Measurements from ENCODE around the gene EPB41L3. TPM values are rescaled to one million over a fixed set of nuclear protein-coding genes. Genes with fewer than 3 reads are reported as not detected.
"Not testable (repeated sequence)": the region's sequence is repeated elsewhere in the genome, so short reads cannot be mapped to it uniquely, and the experiment has no call there.

Gene EPB41L3
- total and polyA plus RNA-seq, 3 donors from 2014 or later: 152 to 403 (median 274) TPM

GRCh38 chr18:5500158-5500939, 43.4 kb downstream of the EPB41L3 start:
- WGBS, 2 donors: 69 to 71% methylated on average over 7 of the region's 7 CpGs
- Histone ChIP-seq H3K9me3 (no peaks in the 10 kb centered on the region), H3K4me1 (peaks cover 4% of the 10 kb centered on the region), H3K36me3 (ENCODE audit: low read depth, missing control alignments) (no peaks in the 10 kb centered on the region), H3K4me3 (no peak overlapping the region), H3K27ac (no peak overlapping the region), H3K27me3 (no peaks in the 10 kb centered on the region)
- no peak for DNase-seq
- intact Hi-C loops (cut with DNase I; ENCODE audit: low total_unique reads): no loop called here
- TF ChIP-seq POLR2A (IDR thresholded peaks at IDR 0.05) (no peak), CTCF (IDR thresholded peaks at IDR 0.05) (no peak)

GRCh38 chr18:5498452-5498851, 45.3 kb downstream of the EPB41L3 start:
- WGBS, 2 donors: 94 to 95% methylated on average over 6 of the region's 6 CpGs
- Histone ChIP-seq H3K4me1 (peaks cover 4% of the 10 kb centered on the region), H3K27ac (no peak overlapping the region), H3K9me3 (no peaks in the 10 kb centered on the region), H3K36me3 (ENCODE audit: low read depth, missing control alignments) (no peaks in the 10 kb centered on the region), H3K27me3 (no peaks in the 10 kb centered on the region), H3K4me3 (no peak overlapping the region)
- DNase-seq: no peak
- intact Hi-C loops (cut with DNase I; ENCODE audit: low total_unique reads): no loop called here
- no peak for TF ChIP-seq POLR2A (IDR thresholded peaks at IDR 0.05)
- no peak for TF ChIP-seq CTCF (IDR thresholded peaks at IDR 0.05)

- DNase-seq: no peak
- no peaks in the 10 kb centered on the region for H3K27me3 ChIP-seq
- no peaks in the 10 kb centered on the region for H3K9me3 ChIP-seq
- H3K27ac ChIP-seq: no peak overlapping the region
- H3K36me3 ChIP-seq (ENCODE audit: low read depth, missing control alignments): no peaks in the 10 kb centered on the region
- H3K4me1 ChIP-seq: peaks cover 4% of the 10 kb centered on the region
- 80 to 86% methylated on average over 2 of the region's 2 CpGs for WGBS, 2 donors
- H3K4me3 ChIP-seq: no peak overlapping the region
- no peak for TF ChIP-seq POLR2A (IDR thresholded peaks at IDR 0.05)
- intact Hi-C loops (cut with DNase I; ENCODE audit: low total_unique reads): no loop called here
Observed at GRCh38 chr18:5496305-5496704, 47.5 kb downstream of the EPB41L3 start.

- 92% methylated on average over 5 of the region's 5 CpGs for WGBS, 2 donors
- H3K9me3 ChIP-seq: no peaks in the 10 kb centered on the region
- H3K4me3 ChIP-seq: no peak overlapping the region
- no peaks in the 10 kb centered on the region for H3K36me3 ChIP-seq (ENCODE audit: low read depth, missing control alignments)
- no peaks in the 10 kb centered on the region for H3K27me3 ChIP-seq
- no peak overlapping the region for H3K27ac ChIP-seq
- TF ChIP-seq CTCF (IDR thresholded peaks at IDR 0.05) (no peak), POLR2A (IDR thresholded peaks at IDR 0.05) (no peak)
- H3K4me1 ChIP-seq: no peaks in the 10 kb centered on the region
- DNase-seq: no peak
- intact Hi-C loops (cut with DNase I; ENCODE audit: low total_unique reads): no loop called here
Observed at GRCh38 chr18:5490753-5491480, 52.9 kb downstream of the EPB41L3 start.

- H3K27me3 ChIP-seq: no peaks in the 10 kb centered on the region
- peak; percentile 43 for DNase-seq
- TF ChIP-seq CTCF (IDR thresholded peaks at IDR 0.05): no peak
- TF ChIP-seq POLR2A (IDR thresholded peaks at IDR 0.05): no peak
- no peak overlapping the region for H3K4me3 ChIP-seq
- H3K4me1 ChIP-seq: no peaks in the 10 kb centered on the region
- WGBS, 2 donors: 20 to 49% methylated on average over 17 to 24 of the region's 24 CpGs
- no peaks in the 10 kb centered on the region for H3K36me3 ChIP-seq (ENCODE audit: low read depth, missing control alignments)
- intact Hi-C loops (cut with DNase I; ENCODE audit: low total_unique reads): no loop called here
- no peaks in the 10 kb centered on the region for H3K9me3 ChIP-seq
- H3K27ac ChIP-seq: no peak overlapping the region
Observed at GRCh38 chr18:5488844-5489243, 55.0 kb downstream of the EPB41L3 start.

GRCh38 chr18:5488044-5488443, 55.8 kb downstream of the EPB41L3 start:
- DNase-seq; H3K4me3 ChIP-seq; H3K27me3 ChIP-seq; H3K27ac ChIP-seq; intact Hi-C loops (cut with DNase I; ENCODE audit: low total_unique reads); H3K36me3 ChIP-seq (ENCODE audit: low read depth, missing control alignments); H3K9me3 ChIP-seq; H3K4me1 ChIP-seq: not testable (repeated sequence)
- 79 to 81% methylated on average over 4 of the region's 4 CpGs for WGBS, 2 donors
